CD4-positive, alpha-beta T cell treated with Interleukin-6 for 4 hours (primary cell): Measurements from ENCODE around the gene KCNIP4.

Experiments used
- DNase-seq: peaks from one replicate; pipeline ENCODE4 v3.0.0-alpha.2; 2020; ENCODE audit warnings: mixed read lengths

The KCNIP4 gene

GRCh38 chr4:21753084-21753760 is 195.3 kb downstream of the KCNIP4 start:
- DNase-seq, result no peak

- no peak for DNase-seq
These were observed 196.0 kb downstream of the KCNIP4 start for GRCh38 chr4:21752616-21753015.

- DNase-seq, result no peak
These were observed 198.6 kb downstream of the KCNIP4 start for GRCh38 chr4:21749924-21750323.

- no peak for DNase-seq
These were observed 199.2 kb downstream of the KCNIP4 start for GRCh38 chr4:21749412-21749811.

- no peak for DNase-seq
These were observed 204.5 kb downstream of the KCNIP4 start for GRCh38 chr4:21744046-21744445.

- no peak for DNase-seq
These were observed 206.2 kb downstream of the KCNIP4 start for GRCh38 chr4:21742326-21742725.

GRCh38 chr4:21738821-21739220 is 209.8 kb downstream of the KCNIP4 start:
- DNase-seq, result no peak

- no peak for DNase-seq
These were observed 212.7 kb downstream of the KCNIP4 start for GRCh38 chr4:21735866-21736265.

GRCh38 chr4:21733894-21734630 is 214.5 kb downstream of the KCNIP4 start:
- DNase-seq, result no peak

- DNase-seq, result no peak
These were observed 220.3 kb downstream of the KCNIP4 start for GRCh38 chr4:21728304-21728703.

GRCh38 chr4:21726255-21726815 is 222.2 kb downstream of the KCNIP4 start:
- no peak for DNase-seq

GRCh38 chr4:21722157-21722839 is 226.3 kb downstream of the KCNIP4 start:
- no peak for DNase-seq

- no peak for DNase-seq
These were observed 232.0 kb downstream of the KCNIP4 start for GRCh38 chr4:21716531-21716930.

- no peak for DNase-seq
These were observed 238.3 kb downstream of the KCNIP4 start for GRCh38 chr4:21710179-21710835.

- no peak for DNase-seq
These were observed 238.8 kb downstream of the KCNIP4 start for GRCh38 chr4:21709761-21710160.

GRCh38 chr4:21709031-21709430 is 239.5 kb downstream of the KCNIP4 start:
- DNase-seq, result no peak

- DNase-seq, result no peak
These were observed 249.1 kb downstream of the KCNIP4 start for GRCh38 chr4:21699446-21699845.

GRCh38 chr4:21697583-21697982 is 251.0 kb downstream of the KCNIP4 start:
- no peak for DNase-seq

- no peak for DNase-seq
These were observed 253.4 kb downstream of the KCNIP4 start for GRCh38 chr4:21695141-21695540.

- DNase-seq, result no peak
These were observed 256.3 kb downstream of the KCNIP4 start for GRCh38 chr4:21692241-21692640.

- DNase-seq, result no peak
These were observed 259.8 kb downstream of the KCNIP4 start for GRCh38 chr4:21688596-21689265.

GRCh38 chr4:21685911-21686310 is 262.7 kb downstream of the KCNIP4 start:
- DNase-seq, result no peak
